Activated CD8-positive, alpha-beta T cell treated with anti-CD3 and anti-CD28 coated beads for 36 hours (primary cell): ENCODE measurements around the gene PTPRD. TPM values are rescaled to one million over a fixed set of nuclear protein-coding genes. Genes with fewer than 3 reads are reported as not detected.
"Not testable (repeated sequence)": the region's sequence is repeated elsewhere in the genome, so short reads cannot be mapped to it uniquely, and the experiment has no call there.

Experiments used
- ATAC-seq: fragments of 200-7000 bp; cut with Tn5 transposase; one replicate; pipeline ENCODE4 v1.10.0; 2021; ENCODE audit warnings: mild to moderate bottlenecking, moderate library complexity
- CTCF ChIA-PET: fragments of 350-600 bp; sonication (Branson Sonifier 250); formaldehyde crosslinking; loops from one replicate; lab custom pipeline; 2021; ENCODE audit warnings: antibody characterized with exemption; lab: Charles Lee
- POLR2A ChIA-PET: fragments of 350-600 bp; sonication (Branson Sonifier 250); formaldehyde crosslinking; loops from one replicate; lab custom pipeline; 2021; ENCODE audit warnings: antibody characterized with exemption; lab: Charles Lee
- DNase-seq: peaks from one replicate; pipeline ENCODE4 v3.0.0-alpha.2; 2020
- H3K27ac Mint-ChIP-seq: one replicate; pipeline ENCODE4 v1.8.0; 2021; ENCODE audit warnings: mild to moderate bottlenecking, mixed read lengths
- H3K27me3 Mint-ChIP-seq: one replicate; pipeline ENCODE4 v1.8.0; 2021; ENCODE audit warnings: mixed read lengths
- H3K36me3 Mint-ChIP-seq: one replicate; pipeline ENCODE4 v1.8.0; 2021; ENCODE audit warnings: low read depth, mixed read lengths
- H3K4me1 Mint-ChIP-seq: one replicate; pipeline ENCODE4 v1.8.0; 2021; ENCODE audit warnings: low read depth, mixed read lengths
- H3K4me3 Mint-ChIP-seq: one replicate; pipeline ENCODE4 v1.8.0; 2021; ENCODE audit warnings: mild to moderate bottlenecking, moderate library complexity, mixed read lengths
- H3K9me3 Mint-ChIP-seq: one replicate; pipeline ENCODE4 v1.8.0; 2021; ENCODE audit warnings: mixed read lengths
- CTCF ChIP-seq: fragments of 200-600 bp; IDR thresholded peaks from one replicate; pipeline ENCODE4 v1.8.0; 2022; ENCODE audit warnings: antibody characterized with exemption, mild to moderate bottlenecking
- intact Hi-C: fragments of 100-400 bp; cut with micrococcal nuclease; formaldehyde crosslinking; loops from one replicate; pipeline ENCODE4 v1.10.0; 2022
- total RNA-seq, 2 experiments: library from RNA; stranded (reverse); gene quantifications; one replicate each; pipeline ENCODE4 v1.2.3, GENCODE V29; 2021

Gene PTPRD
- total RNA-seq, 2 experiments from 2014 or later = not detected

- ChIA-PET CTCF (no interaction called here), POLR2A (no interaction called here)
Measured at GRCh38 chr9:10523164-10523563, 89.6 kb downstream of the PTPRD start.

DNA sequence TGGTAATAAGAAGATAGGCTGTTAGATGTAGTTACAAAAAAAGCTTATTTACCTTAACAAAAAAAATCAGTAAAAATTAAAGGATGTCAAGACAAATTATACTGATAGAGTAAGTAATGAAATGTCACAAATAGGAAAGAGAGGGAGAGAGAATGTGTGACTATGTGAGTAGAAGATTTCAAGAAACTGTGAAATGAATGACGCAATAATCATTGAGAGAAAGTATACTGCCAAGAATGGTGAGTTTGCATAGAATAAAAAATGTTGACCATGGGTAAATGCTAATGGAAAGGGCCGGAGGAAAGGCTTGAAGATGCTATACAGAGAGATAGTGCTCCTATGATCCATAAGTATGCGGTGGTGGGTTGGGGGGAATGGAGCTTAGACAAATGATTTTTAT, 100.7 kb downstream of the PTPRD start:
- intact Hi-C loops = no loop called here
- no peaks in the 10 kb centered on the region for H3K27me3 Mint-ChIP-seq
- POLR2A ChIA-PET = no interaction called here
- no peak for ATAC-seq
- peaks cover 20% of the 10 kb centered on the region for H3K9me3 Mint-ChIP-seq
- no peaks in the 10 kb centered on the region for H3K4me1 Mint-ChIP-seq
- CTCF ChIA-PET = no interaction called here
- no peak overlapping the region for H3K4me3 Mint-ChIP-seq
- no peaks in the 10 kb centered on the region for H3K36me3 Mint-ChIP-seq
- no peak for TF ChIP-seq CTCF
- no peak overlapping the region for H3K27ac Mint-ChIP-seq
- DNase-seq = no peak

More at GRCh38 chr9:10523164-10523563, 89.6 kb downstream of the PTPRD start:
- Mint-ChIP-seq H3K27me3 (no peaks in the 10 kb centered on the region), H3K9me3 (peaks cover 9% of the 10 kb centered on the region), H3K36me3 (no peaks in the 10 kb centered on the region), H3K4me1 (no peaks in the 10 kb centered on the region), H3K27ac (no peak overlapping the region), H3K4me3 (no peak overlapping the region)
- TF ChIP-seq CTCF = no peak
- intact Hi-C loops = no loop called here
- DNase-seq = no peak
- ATAC-seq = no peak

DNA sequence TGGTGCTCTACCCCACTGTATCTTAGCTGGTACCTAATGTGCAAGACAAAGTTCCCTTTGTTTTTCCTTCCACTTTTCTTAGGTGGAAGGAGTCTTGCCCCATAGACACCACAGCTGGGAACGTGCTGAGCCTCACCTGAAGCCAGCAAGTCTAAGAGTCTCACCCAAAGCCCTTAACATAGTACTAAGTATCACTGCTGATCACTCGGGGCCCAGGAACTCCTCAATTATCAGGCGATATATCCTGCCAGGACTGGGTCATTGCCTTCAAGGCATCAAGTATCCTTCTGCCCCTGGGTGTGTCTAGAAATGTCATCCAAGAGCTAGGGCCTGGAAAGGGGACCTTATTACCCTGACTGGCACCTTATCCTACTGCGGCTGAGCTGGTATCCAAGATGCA, 123.9 kb downstream of the PTPRD start:
- POLR2A ChIA-PET = no interaction called here
- no peak for TF ChIP-seq CTCF
- intact Hi-C loops = no loop called here
- no peaks in the 10 kb centered on the region for H3K4me1 Mint-ChIP-seq
- ATAC-seq (no peak), DNase-seq (no peak)
- H3K27ac Mint-ChIP-seq = no peak overlapping the region
- H3K9me3 Mint-ChIP-seq = peaks cover 27% of the 10 kb centered on the region
- H3K27me3 Mint-ChIP-seq = no peaks in the 10 kb centered on the region
- no peak overlapping the region for H3K4me3 Mint-ChIP-seq
- CTCF ChIA-PET = no interaction called here
- H3K36me3 Mint-ChIP-seq = no peaks in the 10 kb centered on the region

- Mint-ChIP-seq H3K36me3 (no peaks in the 10 kb centered on the region), H3K4me3 (no peak overlapping the region), H3K4me1 (no peaks in the 10 kb centered on the region), H3K9me3 (peaks cover 19% of the 10 kb centered on the region), H3K27ac (no peak overlapping the region), H3K27me3 (no peaks in the 10 kb centered on the region)
- ATAC-seq (no peak), DNase-seq (no peak)
- ChIA-PET POLR2A (no interaction called here), CTCF (no interaction called here)
- TF ChIP-seq CTCF = peak; percentile 11
- intact Hi-C loops = no loop called here
Measured at GRCh38 chr9:10479172-10479571, 133.6 kb downstream of the PTPRD start.

DNA sequence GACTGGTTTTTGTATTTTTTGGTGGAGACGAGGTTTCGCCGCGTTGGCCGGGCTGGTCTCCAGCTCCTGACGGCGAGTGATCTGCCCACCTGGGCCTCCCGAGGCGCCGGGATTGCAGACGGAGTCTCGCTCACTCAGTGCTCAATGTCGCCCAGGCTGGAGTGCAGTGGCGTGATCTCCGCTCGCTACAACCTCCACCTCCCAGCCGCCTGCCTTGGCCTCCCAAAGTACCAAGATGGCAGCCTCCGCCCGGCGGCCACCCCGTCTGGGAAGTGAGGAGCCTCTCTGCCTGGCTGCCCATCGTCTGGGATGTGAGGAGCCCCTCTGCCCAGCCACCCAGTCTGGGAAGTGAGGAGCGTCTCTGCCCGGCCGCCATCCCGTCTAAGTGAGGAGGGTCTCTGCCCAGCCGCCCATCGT, 163.6 kb downstream of the PTPRD start:
- H3K9me3 Mint-ChIP-seq = peaks cover 15% of the 10 kb centered on the region
- POLR2A ChIA-PET, DNase-seq, H3K36me3 Mint-ChIP-seq, H3K27ac Mint-ChIP-seq, H3K4me1 Mint-ChIP-seq, CTCF ChIA-PET, ATAC-seq, intact Hi-C loops, H3K4me3 Mint-ChIP-seq, H3K27me3 Mint-ChIP-seq: not testable (repeated sequence)

DNA sequence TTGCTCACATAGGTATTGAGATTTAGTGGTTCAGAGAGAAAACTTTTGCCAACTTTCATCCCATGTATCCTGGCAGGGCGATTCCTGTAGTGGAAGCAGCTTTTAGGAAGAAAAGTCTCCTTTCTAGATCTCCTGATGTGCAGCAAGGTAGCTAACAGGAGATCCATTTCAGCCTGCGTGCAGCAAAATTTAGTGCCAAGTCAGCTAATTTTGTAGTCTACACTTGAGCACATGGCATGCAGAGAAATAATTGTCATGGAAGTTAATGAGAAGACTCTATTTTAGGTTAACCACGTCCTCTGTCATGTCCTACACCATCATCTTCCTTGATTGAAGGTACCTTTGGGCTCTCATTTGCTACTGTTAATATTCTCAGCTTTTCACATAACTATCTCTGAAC, 165.8 kb downstream of the PTPRD start:
- POLR2A ChIA-PET = no interaction called here
- CTCF ChIA-PET = no interaction called here
- DNase-seq = no peak
- Mint-ChIP-seq H3K4me1 (no peaks in the 10 kb centered on the region), H3K27ac (no peak overlapping the region), H3K9me3 (peaks cover 13% of the 10 kb centered on the region), H3K4me3 (no peak overlapping the region), H3K36me3 (no peaks in the 10 kb centered on the region), H3K27me3 (no peaks in the 10 kb centered on the region)
- ATAC-seq = no peak
- intact Hi-C loops = no loop called here
- TF ChIP-seq CTCF = no peak
